ENCODE results near the gene GH1. TPM values are rescaled to one million over a fixed set of nuclear protein-coding genes. Genes with fewer than 3 reads are reported as not detected.
A peak's percentile ranks its signal among the peaks of the same experiment; 100 is the strongest.

Gene GH1
- total RNA-seq, 1 experiment from 2014 or later = not detected

- H3K79me2 ChIP-seq (ENCODE audit: insufficient read depth, low read length) = no peaks in the 10 kb centered on the region
- H4K91ac ChIP-seq (ENCODE audit: insufficient read length, low read depth, low read length) = no peak overlapping the region
- H3K4me2 ChIP-seq (ENCODE audit: insufficient read depth, insufficient read length, low read length) = no peak overlapping the region
- no peak overlapping the region for H4K8ac ChIP-seq (replicated peaks; ENCODE audit: insufficient read length, low read depth, low read length)
- Mint-ChIP-seq H3K4me3 (no peak overlapping the region), H3K27ac (peak overlapping the region in 1 of 3 experiments; percentile 40; a peak in 1 of 7 replicates), H3K27me3 (ENCODE audit: low read depth) (no peaks in the 10 kb centered on the region), H3K4me1 (peaks cover 2 to 6% of the 10 kb centered on the region in 2 experiments; a peak in 2 of 4 replicates), H3K9me3 (no peaks in the 10 kb centered on the region), H3K36me3 (ENCODE audit: insufficient read depth in 1 of 3, low read depth in 3 of 3) (peaks cover 0 to 4% (median 2%) of the 10 kb centered on the region in 3 experiments; a peak in 4 of 7 replicates)
- TF ChIP-seq, protein P1, sequence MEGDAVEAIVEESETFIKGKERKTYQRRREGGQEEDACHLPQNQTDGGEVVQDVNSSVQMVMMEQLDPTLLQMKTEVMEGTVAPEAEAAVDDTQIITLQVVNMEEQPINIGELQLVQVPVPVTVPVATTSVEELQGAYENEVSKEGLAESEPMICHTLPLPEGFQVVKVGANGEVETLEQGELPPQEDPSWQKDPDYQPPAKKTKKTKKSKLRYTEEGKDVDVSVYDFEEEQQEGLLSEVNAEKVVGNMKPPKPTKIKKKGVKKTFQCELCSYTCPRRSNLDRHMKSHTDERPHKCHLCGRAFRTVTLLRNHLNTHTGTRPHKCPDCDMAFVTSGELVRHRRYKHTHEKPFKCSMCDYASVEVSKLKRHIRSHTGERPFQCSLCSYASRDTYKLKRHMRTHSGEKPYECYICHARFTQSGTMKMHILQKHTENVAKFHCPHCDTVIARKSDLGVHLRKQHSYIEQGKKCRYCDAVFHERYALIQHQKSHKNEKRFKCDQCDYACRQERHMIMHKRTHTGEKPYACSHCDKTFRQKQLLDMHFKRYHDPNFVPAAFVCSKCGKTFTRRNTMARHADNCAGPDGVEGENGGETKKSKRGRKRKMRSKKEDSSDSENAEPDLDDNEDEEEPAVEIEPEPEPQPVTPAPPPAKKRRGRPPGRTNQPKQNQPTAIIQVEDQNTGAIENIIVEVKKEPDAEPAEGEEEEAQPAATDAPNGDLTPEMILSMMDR (conservative IDR thresholded peaks at IDR 0.05) = no peak
- H3K14ac ChIP-seq (ENCODE audit: insufficient read depth, low read length) = no peak overlapping the region
- H3K23ac ChIP-seq (ENCODE audit: insufficient read length, low read depth, low read length) = no peak overlapping the region
- H3K27me3 ChIP-seq (ENCODE audit: insufficient read depth, low read length) = no peaks in the 10 kb centered on the region
- no peak overlapping the region for H2BK15ac ChIP-seq (ENCODE audit: low read depth, low read length)
- H3K23me2 ChIP-seq (ENCODE audit: insufficient read length, low read depth, low read length, poor library complexity, severe bottlenecking) = no peaks in the 10 kb centered on the region
- no peak overlapping the region for H2BK20ac ChIP-seq (ENCODE audit: low read depth, low read length, poor library complexity, severe bottlenecking)
- no peak overlapping the region for H3T11ph ChIP-seq (ENCODE audit: low read length)
- no peaks in the 10 kb centered on the region for H4K20me1 ChIP-seq (ENCODE audit: control insufficient read depth, insufficient read depth, insufficient read length)
- no CpG with 5 or more reads among the region's 9 CpGs for WGBS (ENCODE audit: extremely low coverage, insufficient read length, low lambda C conversion rate)
- H2BK120ac ChIP-seq (ENCODE audit: low read depth, low read length, poor library complexity, severe bottlenecking) = no peak overlapping the region
- H3K4me1 ChIP-seq (ENCODE audit: insufficient read depth, low read length) = no peaks in the 10 kb centered on the region
- no peak overlapping the region for H3K4ac ChIP-seq (ENCODE audit: low read depth, low read length)
- H2AFZ ChIP-seq (ENCODE audit: low read length) = no peak overlapping the region
- H3K18ac ChIP-seq (ENCODE audit: insufficient read length, low read depth, low read length) = no peak overlapping the region
- no peak overlapping the region for H2BK12ac ChIP-seq (ENCODE audit: insufficient read length, low read depth, low read length)
- H2BK5ac ChIP-seq (ENCODE audit: insufficient read length, low read length) = no peak overlapping the region
- H3K27ac ChIP-seq (ENCODE audit: insufficient read length, low read depth, low read length) = no peak overlapping the region
- no peak overlapping the region for H2AK5ac ChIP-seq (ENCODE audit: insufficient read length, low read length)
- no peak overlapping the region for H3K56ac ChIP-seq (ENCODE audit: insufficient read length, low read depth, low read length)
- H3K9me3 ChIP-seq (ENCODE audit: control insufficient read depth, low read depth, low read length) = no peaks in the 10 kb centered on the region
- H3K9ac ChIP-seq (ENCODE audit: extremely low read depth, insufficient read length, low read length) = no peak overlapping the region
- no peak overlapping the region for H4K5ac ChIP-seq (ENCODE audit: insufficient read length, low read depth, low read length)
- no peak for DNase-seq
- no peaks in the 10 kb centered on the region for H3K79me1 ChIP-seq (ENCODE audit: insufficient read depth, low read depth, low read length, poor library complexity, severe bottlenecking)
Observed at GRCh38 chr17:63948521-63948920, 29.9 kb upstream of the GH1 start.
